Measurements from ENCODE around the gene ZDHHC13. TPM values are rescaled to one million over a fixed set of nuclear protein-coding genes. Genes with fewer than 3 reads are reported as not detected.

The ZDHHC13 gene
- polyA plus RNA-seq, 5 donors: 20.6 to 35.5 (median 23.7) TPM

GRCh38 chr11:19164230-19164855 is 47.4 kb downstream of the ZDHHC13 start:
- no peak for DNase-seq

GRCh38 chr11:19164881-19165280 is 47.9 kb downstream of the ZDHHC13 start:
- no peak for DNase-seq

- DNase-seq: no peak
These were observed 51.1 kb downstream of the ZDHHC13 start for GRCh38 chr11:19168090-19168489.

- DNase-seq: no peak
These were observed 56.2 kb downstream of the ZDHHC13 start for GRCh38 chr11:19173004-19173689.

GRCh38 chr11:19173964-19174638 is 57.1 kb downstream of the ZDHHC13 start:
- DNase-seq: no peak

- DNase-seq: no peak
These were observed 59.7 kb downstream of the ZDHHC13 start for GRCh38 chr11:19176629-19177186.

- no peak for DNase-seq
These were observed 64.7 kb downstream of the ZDHHC13 start for GRCh38 chr11:19181531-19182261.

- DNase-seq: no peak
These were observed 66.7 kb downstream of the ZDHHC13 start for GRCh38 chr11:19183646-19184045.

- no peak for DNase-seq
These were observed 68.1 kb downstream of the ZDHHC13 start for GRCh38 chr11:19185036-19185435.

GRCh38 chr11:19185516-19186052 is 68.6 kb downstream of the ZDHHC13 start:
- DNase-seq: no peak

GRCh38 chr11:19187114-19187832 is 70.3 kb downstream of the ZDHHC13 start:
- DNase-seq: no peak

- DNase-seq: no peak
These were observed 70.9 kb downstream of the ZDHHC13 start for GRCh38 chr11:19187833-19188258.

GRCh38 chr11:19191530-19192169 is 74.7 kb downstream of the ZDHHC13 start:
- DNase-seq: peak; percentile 23 to 26

GRCh38 chr11:19193916-19194315 is 76.9 kb downstream of the ZDHHC13 start:
- no peak for DNase-seq

GRCh38 chr11:19194620-19195308 is 77.8 kb downstream of the ZDHHC13 start:
- DNase-seq: no peak

GRCh38 chr11:19196432-19196831 is 79.5 kb downstream of the ZDHHC13 start:
- no peak for DNase-seq

- no peak for DNase-seq
These were observed 82.1 kb downstream of the ZDHHC13 start for GRCh38 chr11:19199048-19199447.

GRCh38 chr11:19199771-19200170 is 82.8 kb downstream of the ZDHHC13 start:
- no peak for DNase-seq

- DNase-seq: peak in 1 of 2 donors; percentile 27
These were observed 83.6 kb downstream of the ZDHHC13 start for GRCh38 chr11:19200410-19201201.

All from right lung (tissue), 5 donors.